Neural cell (in vitro differentiated cells): Measurements from ENCODE around the gene CRABP2. TPM values are rescaled to one million over a fixed set of nuclear protein-coding genes. Genes with fewer than 3 reads are reported as not detected.

Experiments
- H2AFZ ChIP-seq: fragments of 200-600, 300-800 bp; sonication (generic), shearing (Covaris generic); 2 replicates; pipeline ENCODE4 v1.6.0; 2014; ENCODE audit warnings: low read depth, mild to moderate bottlenecking, antibody characterized with exemption, low read length, moderate library complexity
- H3F3A ChIP-seq: fragments of 200-600 bp; shearing (Covaris generic); 2 replicates; pipeline ENCODE4 v1.6.1; 2016; ENCODE audit warnings: mild to moderate bottlenecking, moderate library complexity, mixed read lengths, antibody characterized with exemption, low read length; ENCODE audit not compliant: insufficient read depth, poor library complexity, severe bottlenecking
- H3K27ac ChIP-seq: fragments of 200-600, 300-800 bp; sonication (generic), shearing (Covaris generic); 2 replicates; pipeline ENCODE4 v1.5.1; 2014; ENCODE audit warnings: mild to moderate bottlenecking, low read length, moderate library complexity
- H3K27me3 ChIP-seq: fragments of 300-800, 200-600 bp; sonication (generic), shearing (Covaris generic); 2 replicates; pipeline ENCODE4 v1.6.0; 2014; ENCODE audit warnings: mild to moderate bottlenecking, low read depth, low read length, moderate library complexity; ENCODE audit not compliant: insufficient read depth
- H3K36me3 ChIP-seq: fragments of 300-800, 200-600 bp; sonication (generic), shearing (Covaris generic); 2 replicates; pipeline ENCODE4 v1.5.1; 2014; ENCODE audit warnings: mild to moderate bottlenecking, antibody characterized with exemption, low read length, moderate library complexity; ENCODE audit not compliant: insufficient read depth
- H3K4me2 ChIP-seq: fragments of 300-800, 200-600 bp; sonication (generic), shearing (Covaris generic); 2 replicates; pipeline ENCODE4 v1.6.0; 2014; ENCODE audit warnings: mild to moderate bottlenecking, low read length
- H3K4me3 ChIP-seq: fragments of 300-800, 200-600 bp; sonication (generic), shearing (Covaris generic); 2 replicates; pipeline ENCODE4 v1.5.1; 2014; ENCODE audit warnings: mild to moderate bottlenecking, low read length, moderate library complexity
- H3K79me2 ChIP-seq: fragments of 200-600 bp; shearing (Covaris generic); replicated peaks from 2 replicates; pipeline ENCODE4 v1.6.0; 2014; ENCODE audit warnings: mild to moderate bottlenecking, low read length, moderate library complexity; ENCODE audit not compliant: insufficient read depth
- H3K9ac ChIP-seq: fragments of 300-800, 200-600 bp; sonication (generic), shearing (Covaris generic); 2 replicates; pipeline ENCODE4 v1.6.1; 2016; ENCODE audit warnings: mild to moderate bottlenecking, low read length, mixed read lengths
- H3K9me2 ChIP-seq: fragments of 200-600 bp; shearing (Covaris generic); 2 replicates; pipeline ENCODE4 v1.6.1; 2016; ENCODE audit warnings: mild to moderate bottlenecking, low read length, mixed read lengths; ENCODE audit not compliant: insufficient read depth
- H3K9me3 ChIP-seq: fragments of 200-600, 300-800 bp; sonication (generic), shearing (Covaris generic); 2 replicates; pipeline ENCODE4 v1.6.1; 2016; ENCODE audit warnings: mild to moderate bottlenecking, mixed run types, low read length, moderate library complexity, mixed read lengths
- H4K20me1 ChIP-seq: fragments of 200-600 bp; shearing (Covaris generic); 2 replicates; pipeline ENCODE4 v1.6.1; 2016; ENCODE audit warnings: mild to moderate bottlenecking, mixed run types; ENCODE audit not compliant: insufficient read depth
- CTCF ChIP-seq: fragments of 450-650 bp; IDR thresholded peaks from 2 replicates; pipeline ENCODE4 v1.5.1; 2014; ENCODE audit warnings: antibody characterized with exemption, mild to moderate bottlenecking, moderate library complexity; ENCODE audit not compliant: poor library complexity, severe bottlenecking
- EP300 ChIP-seq: fragments of 450-650 bp; conservative IDR thresholded peaks from 2 replicates; pipeline ENCODE4 v1.6.1; 2014; ENCODE audit warnings: antibody characterized with exemption, mild to moderate bottlenecking, moderate library complexity; ENCODE audit not compliant: poor library complexity, severe bottlenecking
- EZH2 ChIP-seq: fragments of 200-600, 300-800 bp; shearing (Covaris generic), sonication (generic); IDR thresholded peaks from 2 replicates; pipeline ENCODE4 v1.6.1; 2014; ENCODE audit warnings: antibody characterized with exemption, low read length, borderline replicate concordance, mild to moderate bottlenecking; ENCODE audit not compliant: insufficient read depth, poor library complexity, severe bottlenecking
- MXI1 ChIP-seq: fragments of 450-650 bp; conservative IDR thresholded peaks from 2 replicates; pipeline ENCODE4 v1.6.1; 2014; ENCODE audit warnings: antibody characterized with exemption, mild to moderate bottlenecking; ENCODE audit not compliant: poor library complexity, severe bottlenecking
- POLR2AphosphoS5 ChIP-seq: IDR thresholded peaks from 2 replicates; pipeline ENCODE4 v1.6.1; 2012
- RAD21 ChIP-seq: fragments of 450-650 bp; conservative IDR thresholded peaks from 2 replicates; pipeline ENCODE4 v1.6.1; 2014; ENCODE audit warnings: antibody characterized with exemption, mild to moderate bottlenecking, moderate library complexity
- REST ChIP-seq: IDR thresholded peaks from 2 replicates; pipeline ENCODE4 v1.6.1; 2012; ENCODE audit warnings: borderline replicate concordance
- SMC3 ChIP-seq: fragments of 450-650 bp; conservative IDR thresholded peaks from 2 replicates; pipeline ENCODE4 v1.6.1; 2014; ENCODE audit warnings: antibody characterized with exemption, mild to moderate bottlenecking, moderate library complexity; ENCODE audit not compliant: poor library complexity
- TAF1 ChIP-seq: IDR thresholded peaks from 2 replicates; pipeline ENCODE4 v1.6.1; 2012; ENCODE audit warnings: low read depth
- polyA plus RNA-seq: library from polyadenylated mRNA; depleted of rRNA; stranded (reverse); fragments of >200 nt; gene quantifications from 2 replicates; pipeline ENCODE4 v1.2.3, GENCODE V29; 2014

Gene CRABP2
- polyA plus RNA-seq, 1 donor from 2014 or later, result 7.7 TPM

GRCh38 chr1:156669794-156670193 lies 35.6 kb downstream of the CRABP2 start:
- no peaks in the 10 kb centered on the region for H3F3A ChIP-seq
- TF ChIP-seq EP300, result no peak
- no peak for TF ChIP-seq RAD21
- TF ChIP-seq CTCF, result no peak
- no peak for TF ChIP-seq TAF1
- TF ChIP-seq EZH2, result no peak
- no peak for TF ChIP-seq POLR2AphosphoS5
- TF ChIP-seq SMC3, result no peak
- no peaks in the 10 kb centered on the region for H3K9me3 ChIP-seq
- no peak overlapping the region for H3K27ac ChIP-seq
- no peak overlapping the region for H2AFZ ChIP-seq
- H3K36me3 ChIP-seq, result no peaks in the 10 kb centered on the region
- H3K9me2 ChIP-seq, result no peaks in the 10 kb centered on the region
- H3K4me2 ChIP-seq, result no peak overlapping the region
- no peak overlapping the region for H3K9ac ChIP-seq
- H3K4me3 ChIP-seq, result no peak overlapping the region
- H3K79me2 ChIP-seq, result peaks cover 18% of the 10 kb centered on the region
- H3K27me3 ChIP-seq, result no peaks in the 10 kb centered on the region
- H4K20me1 ChIP-seq, result no peaks in the 10 kb centered on the region

- TF ChIP-seq CTCF (no peak), EP300 (no peak), TAF1 (no peak), EZH2 (no peak), RAD21 (no peak), REST (no peak), POLR2AphosphoS5 (no peak), SMC3 (no peak), MXI1 (no peak)
- H3K4me2 ChIP-seq, result no peak overlapping the region
- H3K27ac ChIP-seq, result no peak overlapping the region
- H3K9ac ChIP-seq, result no peak overlapping the region
- H2AFZ ChIP-seq, result no peak overlapping the region
- peaks cover 10% of the 10 kb centered on the region for H3K79me2 ChIP-seq
- no peaks in the 10 kb centered on the region for H3K9me2 ChIP-seq
- H3K27me3 ChIP-seq, result no peaks in the 10 kb centered on the region
- no peaks in the 10 kb centered on the region for H4K20me1 ChIP-seq
- no peaks in the 10 kb centered on the region for H3F3A ChIP-seq
- H3K4me3 ChIP-seq, result no peak overlapping the region
- H3K9me3 ChIP-seq, result no peaks in the 10 kb centered on the region
- no peaks in the 10 kb centered on the region for H3K36me3 ChIP-seq
Observed at GRCh38 chr1:156668801-156669637, 36.4 kb downstream of the CRABP2 start.
